ENCODE results near the gene C10orf90.

C10orf90 gene

GRCh38 chr10:126528315-126528835, 142.1 kb downstream of the C10orf90 start:
- H3K36me3 ChIP-seq (ENCODE audit: control insufficient read depth, low read depth, low read length) = no peaks in the 10 kb centered on the region
- no peaks in the 10 kb centered on the region for H3K9me3 ChIP-seq (ENCODE audit: control insufficient read depth, low read depth, low read length)
- no peaks in the 10 kb centered on the region for H3K4me1 ChIP-seq (ENCODE audit: control insufficient read depth, low read depth, low read length)
- H3K9ac ChIP-seq (ENCODE audit: low read length) = no peak overlapping the region
- H3K27ac ChIP-seq (ENCODE audit: low read length) = no peak overlapping the region
- no peak overlapping the region for H3K4me3 ChIP-seq (ENCODE audit: low read length)
- no peaks in the 10 kb centered on the region for H3K27me3 ChIP-seq (ENCODE audit: control insufficient read depth, insufficient read depth, low read length)

GRCh38 chr10:126527645-126528314, 142.7 kb downstream of the C10orf90 start:
- no peak overlapping the region for H3K9ac ChIP-seq (ENCODE audit: low read length)

GRCh38 chr10:126525326-126525725, 145.2 kb downstream of the C10orf90 start:
- no peak overlapping the region for H3K27ac ChIP-seq (ENCODE audit: low read length)

More at GRCh38 chr10:126527645-126528314, 142.7 kb downstream of the C10orf90 start:
- Histone ChIP-seq H3K27me3 (ENCODE audit: control insufficient read depth, insufficient read depth, low read length) (no peaks in the 10 kb centered on the region), H3K9me3 (ENCODE audit: control insufficient read depth, low read depth, low read length) (no peaks in the 10 kb centered on the region), H3K36me3 (ENCODE audit: control insufficient read depth, low read depth, low read length) (no peaks in the 10 kb centered on the region), H3K4me3 (ENCODE audit: low read length) (no peak overlapping the region), H3K27ac (ENCODE audit: low read length) (no peak overlapping the region), H3K4me1 (ENCODE audit: control insufficient read depth, low read depth, low read length) (no peaks in the 10 kb centered on the region)

GRCh38 chr10:126524526-126524925, 146.0 kb downstream of the C10orf90 start:
- no peaks in the 10 kb centered on the region for H3K9me3 ChIP-seq (ENCODE audit: control insufficient read depth, low read depth, low read length)
- H3K36me3 ChIP-seq (ENCODE audit: control insufficient read depth, low read depth, low read length) = no peaks in the 10 kb centered on the region
- no peak overlapping the region for H3K4me3 ChIP-seq (ENCODE audit: low read length)
- H3K27me3 ChIP-seq (ENCODE audit: control insufficient read depth, insufficient read depth, low read length) = no peaks in the 10 kb centered on the region
- no peak overlapping the region for H3K9ac ChIP-seq (ENCODE audit: low read length)
- no peaks in the 10 kb centered on the region for H3K4me1 ChIP-seq (ENCODE audit: control insufficient read depth, low read depth, low read length)
- no peak overlapping the region for H3K27ac ChIP-seq (ENCODE audit: low read length)

More at GRCh38 chr10:126525326-126525725, 145.2 kb downstream of the C10orf90 start:
- H3K4me3 ChIP-seq (ENCODE audit: low read length) = no peak overlapping the region
- no peaks in the 10 kb centered on the region for H3K9me3 ChIP-seq (ENCODE audit: control insufficient read depth, low read depth, low read length)
- H3K27me3 ChIP-seq (ENCODE audit: control insufficient read depth, insufficient read depth, low read length) = no peaks in the 10 kb centered on the region
- no peaks in the 10 kb centered on the region for H3K36me3 ChIP-seq (ENCODE audit: control insufficient read depth, low read depth, low read length)
- H3K9ac ChIP-seq (ENCODE audit: low read length) = no peak overlapping the region
- H3K4me1 ChIP-seq (ENCODE audit: control insufficient read depth, low read depth, low read length) = no peaks in the 10 kb centered on the region

GRCh38 chr10:126523071-126523470, 147.4 kb downstream of the C10orf90 start:
- Histone ChIP-seq H3K9ac (ENCODE audit: low read length) (no peak overlapping the region), H3K4me1 (ENCODE audit: control insufficient read depth, low read depth, low read length) (no peaks in the 10 kb centered on the region), H3K27ac (ENCODE audit: low read length) (no peak overlapping the region), H3K9me3 (ENCODE audit: control insufficient read depth, low read depth, low read length) (no peaks in the 10 kb centered on the region), H3K4me3 (ENCODE audit: low read length) (no peak overlapping the region), H3K27me3 (ENCODE audit: control insufficient read depth, insufficient read depth, low read length) (no peaks in the 10 kb centered on the region), H3K36me3 (ENCODE audit: control insufficient read depth, low read depth, low read length) (no peaks in the 10 kb centered on the region)

- no peaks in the 10 kb centered on the region for H3K36me3 ChIP-seq (ENCODE audit: control insufficient read depth, low read depth, low read length)
- H3K4me3 ChIP-seq (ENCODE audit: low read length) = no peak overlapping the region
- no peaks in the 10 kb centered on the region for H3K27me3 ChIP-seq (ENCODE audit: control insufficient read depth, insufficient read depth, low read length)
- H3K9ac ChIP-seq (ENCODE audit: low read length) = no peak overlapping the region
- no peaks in the 10 kb centered on the region for H3K4me1 ChIP-seq (ENCODE audit: control insufficient read depth, low read depth, low read length)
- no peaks in the 10 kb centered on the region for H3K9me3 ChIP-seq (ENCODE audit: control insufficient read depth, low read depth, low read length)
- no peak overlapping the region for H3K27ac ChIP-seq (ENCODE audit: low read length)
Observed at GRCh38 chr10:126521399-126521798, 149.1 kb downstream of the C10orf90 start.

- Histone ChIP-seq H3K9ac (ENCODE audit: low read length) (no peak overlapping the region), H3K27ac (ENCODE audit: low read length) (no peak overlapping the region), H3K4me3 (ENCODE audit: low read length) (no peak overlapping the region), H3K9me3 (ENCODE audit: control insufficient read depth, low read depth, low read length) (no peaks in the 10 kb centered on the region), H3K36me3 (ENCODE audit: control insufficient read depth, low read depth, low read length) (no peaks in the 10 kb centered on the region), H3K27me3 (ENCODE audit: control insufficient read depth, insufficient read depth, low read length) (no peaks in the 10 kb centered on the region), H3K4me1 (ENCODE audit: control insufficient read depth, low read depth, low read length) (no peaks in the 10 kb centered on the region)
Observed at GRCh38 chr10:126520751-126521317, 149.7 kb downstream of the C10orf90 start.

- Histone ChIP-seq H3K27ac (ENCODE audit: low read length) (no peak overlapping the region), H3K4me3 (ENCODE audit: low read length) (no peak overlapping the region), H3K4me1 (ENCODE audit: control insufficient read depth, low read depth, low read length) (no peaks in the 10 kb centered on the region)
Observed at GRCh38 chr10:126519992-126520391, 150.5 kb downstream of the C10orf90 start.

GRCh38 chr10:126519185-126519584, 151.3 kb downstream of the C10orf90 start:
- Histone ChIP-seq H3K4me1 (ENCODE audit: control insufficient read depth, low read depth, low read length) (no peaks in the 10 kb centered on the region), H3K27ac (ENCODE audit: low read length) (no peak overlapping the region), H3K4me3 (ENCODE audit: low read length) (no peak overlapping the region), H3K9ac (ENCODE audit: low read length) (no peak overlapping the region), H3K27me3 (ENCODE audit: control insufficient read depth, insufficient read depth, low read length) (no peaks in the 10 kb centered on the region), H3K9me3 (ENCODE audit: control insufficient read depth, low read depth, low read length) (no peaks in the 10 kb centered on the region), H3K36me3 (ENCODE audit: control insufficient read depth, low read depth, low read length) (no peaks in the 10 kb centered on the region)

More at GRCh38 chr10:126519992-126520391, 150.5 kb downstream of the C10orf90 start:
- Histone ChIP-seq H3K9ac (ENCODE audit: low read length) (no peak overlapping the region), H3K27me3 (ENCODE audit: control insufficient read depth, insufficient read depth, low read length) (no peaks in the 10 kb centered on the region), H3K9me3 (ENCODE audit: control insufficient read depth, low read depth, low read length) (no peaks in the 10 kb centered on the region), H3K36me3 (ENCODE audit: control insufficient read depth, low read depth, low read length) (no peaks in the 10 kb centered on the region)

GRCh38 chr10:126518218-126519080, 152.0 kb downstream of the C10orf90 start:
- Histone ChIP-seq H3K36me3 (ENCODE audit: control insufficient read depth, low read depth, low read length) (no peaks in the 10 kb centered on the region), H3K4me3 (ENCODE audit: low read length) (no peak overlapping the region), H3K27me3 (ENCODE audit: control insufficient read depth, insufficient read depth, low read length) (no peaks in the 10 kb centered on the region), H3K4me1 (ENCODE audit: control insufficient read depth, low read depth, low read length) (no peaks in the 10 kb centered on the region), H3K9me3 (ENCODE audit: control insufficient read depth, low read depth, low read length) (no peaks in the 10 kb centered on the region), H3K27ac (ENCODE audit: low read length) (no peak overlapping the region), H3K9ac (ENCODE audit: low read length) (no peak overlapping the region)

- no peaks in the 10 kb centered on the region for H3K27me3 ChIP-seq (ENCODE audit: control insufficient read depth, insufficient read depth, low read length)
Observed at GRCh38 chr10:126516515-126516914, 154.0 kb downstream of the C10orf90 start.

More at GRCh38 chr10:126516515-126516914, 154.0 kb downstream of the C10orf90 start:
- Histone ChIP-seq H3K27ac (ENCODE audit: low read length) (no peak overlapping the region), H3K4me1 (ENCODE audit: control insufficient read depth, low read depth, low read length) (no peaks in the 10 kb centered on the region), H3K9ac (ENCODE audit: low read length) (no peak overlapping the region), H3K9me3 (ENCODE audit: control insufficient read depth, low read depth, low read length) (no peaks in the 10 kb centered on the region), H3K36me3 (ENCODE audit: control insufficient read depth, low read depth, low read length) (no peaks in the 10 kb centered on the region), H3K4me3 (ENCODE audit: low read length) (no peak overlapping the region)

Data from iPS-18a (cell line).